NCI-H524 (cell line): ENCODE measurements around the gene SCUBE1.
"Not testable (repeated sequence)": the region's sequence is repeated elsewhere in the genome, so short reads cannot be mapped to it uniquely, and the experiment has no call there.

ENCODE experiments used
- DNase-seq, 2 experiments: peaks; one replicate each; lab custom pipeline; 2025; lab: John Stamatoyannopoulos, UW

The SCUBE1 gene

DNA sequence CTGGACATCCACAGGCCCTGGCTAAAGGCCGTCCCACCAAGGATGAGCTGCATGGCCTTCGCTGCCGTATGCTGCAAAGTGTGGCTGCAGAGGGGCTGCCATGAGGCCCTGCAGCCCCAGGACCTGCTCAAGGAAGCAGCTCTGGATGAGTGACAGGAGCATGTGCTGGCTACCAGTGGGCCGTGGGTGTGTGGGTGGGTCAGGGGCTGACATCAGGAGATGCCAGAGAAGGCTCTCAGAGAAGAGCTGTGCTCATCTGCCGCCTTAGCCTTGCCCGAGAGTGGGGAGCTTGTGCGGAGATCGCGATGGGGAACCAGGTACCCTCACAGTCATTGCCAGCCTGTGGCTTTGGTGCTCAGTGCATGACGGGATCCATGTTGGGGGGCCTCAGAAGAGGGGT is 41.3 kb downstream of the SCUBE1 start:
- peak in 1 of 2 experiments; percentile 15 for DNase-seq

DNA sequence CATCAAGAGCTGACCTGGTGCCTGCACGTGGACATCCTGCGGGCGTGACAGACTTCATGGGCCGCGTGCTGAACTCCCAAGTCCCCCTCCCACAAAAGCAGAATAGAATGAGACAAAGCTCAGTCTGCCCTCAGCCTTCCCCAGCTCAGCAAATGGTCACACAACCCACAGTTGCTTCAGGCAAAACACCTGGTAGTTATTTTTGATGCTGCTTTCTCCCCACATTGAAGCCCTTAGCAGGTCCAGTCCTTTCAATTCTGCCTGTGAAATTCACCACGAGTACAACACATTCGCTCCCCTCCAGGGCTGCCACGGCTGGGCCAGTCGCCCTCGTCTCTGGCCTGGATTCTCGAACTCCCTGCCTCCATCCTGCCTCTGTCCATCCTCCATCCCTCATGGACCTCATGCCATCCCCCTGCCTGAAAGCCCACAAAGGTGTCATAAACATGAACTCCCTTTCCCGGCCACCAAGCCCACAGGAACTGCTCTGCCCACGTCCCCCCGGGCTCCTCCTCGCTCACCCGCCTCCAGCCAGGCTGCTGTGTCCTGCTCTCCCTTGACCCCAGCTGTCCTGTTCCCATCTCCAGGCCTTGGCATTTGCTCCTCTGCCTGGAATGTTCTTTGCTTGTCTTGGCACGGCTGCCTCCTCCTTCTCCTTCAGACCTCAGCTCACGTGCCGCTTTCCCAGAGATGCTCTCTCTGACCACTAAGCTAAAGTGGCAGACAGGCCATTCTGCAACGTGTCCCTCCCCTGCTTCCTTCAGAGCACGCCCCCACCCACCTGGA is 42.1 kb downstream of the SCUBE1 start:
- DNase-seq = no peak

DNA sequence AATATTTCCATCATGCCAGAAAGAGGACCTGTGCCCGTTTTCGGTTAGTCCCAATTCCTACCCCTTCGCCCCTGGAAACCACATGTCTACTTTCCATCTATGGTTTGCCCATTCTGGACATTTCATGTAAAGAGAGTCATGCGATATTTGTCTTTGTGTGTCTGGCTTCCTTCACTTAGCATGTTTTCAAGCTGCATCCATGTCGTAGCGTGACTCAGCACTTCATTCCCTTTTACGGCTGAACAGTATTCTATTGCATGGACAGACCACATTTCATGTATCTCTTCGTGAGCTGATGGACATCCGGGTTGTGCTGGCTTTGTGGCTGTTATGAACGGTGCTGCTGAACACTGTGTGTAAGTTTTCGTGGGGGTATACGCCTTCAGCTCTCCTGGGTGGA is 43.4 kb downstream of the SCUBE1 start:
- DNase-seq = no peak

DNA sequence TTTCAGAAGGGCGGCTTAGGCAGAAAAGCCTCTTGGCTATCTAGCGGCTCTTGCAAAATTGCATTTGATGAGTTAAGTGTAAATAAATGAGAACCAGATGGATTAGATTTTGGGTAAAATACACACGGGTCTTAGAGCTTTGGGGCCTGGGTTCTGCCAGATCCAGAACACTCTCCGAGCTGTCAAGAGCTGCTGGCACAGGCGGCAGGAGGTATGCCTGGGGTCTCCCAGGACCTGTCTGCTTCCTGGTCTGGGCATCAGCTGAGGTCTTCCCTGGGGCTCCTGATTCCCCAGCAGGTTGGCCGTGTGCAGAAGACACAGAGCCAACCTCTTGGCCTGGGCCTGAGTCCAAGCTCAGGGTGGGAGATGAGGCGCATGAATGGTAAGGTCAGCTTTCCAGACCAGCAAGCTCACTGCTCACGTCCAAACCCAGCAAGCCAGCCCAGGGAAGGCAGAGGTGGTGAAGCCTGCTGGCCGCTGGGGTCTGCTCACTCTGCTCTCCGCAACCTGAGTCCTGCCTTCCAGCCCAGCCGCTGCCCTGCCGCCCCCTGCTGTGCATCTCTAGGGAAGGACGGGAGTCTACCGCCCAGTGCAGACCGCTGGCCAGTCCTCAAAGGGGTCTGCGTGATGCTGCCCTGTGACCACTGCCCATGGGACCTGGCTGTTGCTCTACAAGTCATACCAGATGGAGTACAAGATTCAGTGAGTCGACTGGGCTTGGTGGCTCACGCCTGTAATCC is 44.9 kb downstream of the SCUBE1 start:
- peak in 1 of 2 experiments; percentile 16 for DNase-seq

DNA sequence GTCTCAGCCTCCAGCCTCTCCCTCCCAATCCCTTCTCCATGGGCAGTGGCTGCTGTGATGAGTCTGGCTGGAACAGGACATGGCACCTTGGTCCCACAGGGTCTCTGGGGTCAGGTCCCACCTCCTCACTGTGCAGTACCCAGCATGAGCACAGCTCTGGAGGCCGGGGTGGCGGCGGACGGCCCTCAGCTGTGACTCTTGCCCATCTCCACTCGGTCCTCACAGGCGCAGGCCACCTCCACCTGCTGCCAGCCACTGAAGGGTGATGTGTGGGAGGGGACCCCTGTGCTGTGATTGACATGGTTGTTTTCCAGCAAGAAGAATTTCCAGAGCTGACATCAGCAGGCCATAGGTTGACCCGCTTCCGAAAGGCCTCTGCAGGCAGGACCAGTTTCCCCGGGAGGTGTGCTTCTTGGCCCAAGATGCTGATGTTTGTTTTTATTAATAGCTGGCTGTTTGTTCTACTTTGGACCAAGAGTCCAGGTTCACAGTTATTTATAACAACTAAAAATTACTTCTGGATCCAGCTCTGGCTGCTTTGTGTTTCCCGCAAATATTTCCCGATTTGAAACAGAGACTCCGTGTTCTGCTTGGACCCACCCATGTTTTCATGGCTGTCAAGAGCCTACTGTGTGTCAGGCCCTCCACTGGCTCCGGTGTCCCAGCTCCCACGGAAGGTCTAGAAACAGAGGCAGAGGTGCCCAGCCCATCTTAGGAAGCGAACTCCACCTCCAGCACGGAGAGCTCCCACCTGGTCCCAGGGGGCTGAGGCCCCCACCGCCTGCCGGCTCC is 45.7 kb downstream of the SCUBE1 start:
- no peak for DNase-seq

DNA sequence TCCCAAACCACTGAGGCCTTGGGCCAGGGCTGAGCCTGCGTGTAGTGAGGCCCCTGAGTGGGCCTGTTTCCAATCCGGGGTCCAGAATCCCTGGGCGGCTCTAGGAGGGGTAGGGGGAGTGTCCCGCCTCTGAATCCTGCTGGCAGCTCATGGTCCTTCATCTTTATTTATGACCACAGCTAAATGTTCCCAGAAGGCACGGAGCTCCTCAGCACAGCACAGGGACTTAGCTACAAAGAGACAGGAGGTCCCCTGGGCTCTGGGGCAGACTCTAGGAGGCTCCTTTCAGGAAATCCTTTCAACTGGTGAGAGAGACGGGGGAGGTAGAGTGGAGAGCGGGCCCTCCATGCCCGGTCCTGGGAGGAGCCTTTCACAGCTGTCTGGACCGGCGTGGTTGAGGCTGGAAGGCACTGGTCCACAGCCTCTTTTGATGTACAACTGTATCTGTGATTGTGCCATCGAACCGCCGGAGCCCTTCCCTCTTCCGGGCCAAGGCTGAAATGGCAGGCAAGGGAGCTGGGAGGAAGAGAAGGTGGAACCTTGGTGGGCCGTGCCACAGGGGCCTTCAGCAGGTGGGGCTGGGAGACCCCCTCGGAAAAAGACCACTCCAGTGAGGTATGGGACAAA is 46.8 kb downstream of the SCUBE1 start:
- no peak for DNase-seq

DNA sequence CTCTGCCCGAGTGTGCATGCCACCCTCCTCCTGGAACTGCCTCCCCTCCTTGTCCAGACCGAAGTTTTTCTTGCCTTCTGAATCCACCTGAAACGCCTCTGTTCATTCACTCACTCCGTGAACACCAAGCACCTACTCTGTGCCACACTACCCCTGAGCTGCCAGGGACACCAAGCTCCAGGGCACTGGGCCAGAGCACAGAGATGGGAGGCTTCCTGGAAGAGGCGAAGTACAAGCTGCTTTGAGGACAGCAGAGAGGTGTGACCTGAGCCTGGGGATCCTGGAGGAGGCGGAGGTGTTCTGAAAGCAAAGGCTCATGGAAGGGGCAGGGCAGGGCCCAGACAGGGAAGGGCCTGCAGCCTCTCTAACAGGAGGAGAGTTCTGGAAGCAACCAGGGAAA is 47.5 kb downstream of the SCUBE1 start:
- DNase-seq = no peak

DNA sequence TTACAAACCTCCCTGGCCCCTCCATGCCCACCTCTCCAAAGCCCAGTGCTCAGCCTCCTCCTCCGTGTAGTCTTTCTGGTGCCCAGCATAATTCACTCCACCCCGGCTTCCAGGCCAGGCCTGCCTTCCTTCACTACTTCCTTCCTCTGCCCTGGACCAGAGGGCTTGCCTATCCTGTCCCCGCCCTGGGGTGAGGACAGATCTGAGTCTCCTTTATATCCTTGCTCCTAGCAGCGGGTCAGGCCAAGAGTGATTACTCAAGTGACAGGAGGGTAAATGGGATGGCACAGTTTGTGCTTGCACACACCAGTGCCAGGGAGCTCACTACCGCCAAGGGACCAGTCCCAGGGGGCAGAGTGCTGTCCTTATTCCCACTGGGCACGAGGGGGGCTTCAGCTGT is 48.0 kb downstream of the SCUBE1 start:
- DNase-seq = no peak

DNA sequence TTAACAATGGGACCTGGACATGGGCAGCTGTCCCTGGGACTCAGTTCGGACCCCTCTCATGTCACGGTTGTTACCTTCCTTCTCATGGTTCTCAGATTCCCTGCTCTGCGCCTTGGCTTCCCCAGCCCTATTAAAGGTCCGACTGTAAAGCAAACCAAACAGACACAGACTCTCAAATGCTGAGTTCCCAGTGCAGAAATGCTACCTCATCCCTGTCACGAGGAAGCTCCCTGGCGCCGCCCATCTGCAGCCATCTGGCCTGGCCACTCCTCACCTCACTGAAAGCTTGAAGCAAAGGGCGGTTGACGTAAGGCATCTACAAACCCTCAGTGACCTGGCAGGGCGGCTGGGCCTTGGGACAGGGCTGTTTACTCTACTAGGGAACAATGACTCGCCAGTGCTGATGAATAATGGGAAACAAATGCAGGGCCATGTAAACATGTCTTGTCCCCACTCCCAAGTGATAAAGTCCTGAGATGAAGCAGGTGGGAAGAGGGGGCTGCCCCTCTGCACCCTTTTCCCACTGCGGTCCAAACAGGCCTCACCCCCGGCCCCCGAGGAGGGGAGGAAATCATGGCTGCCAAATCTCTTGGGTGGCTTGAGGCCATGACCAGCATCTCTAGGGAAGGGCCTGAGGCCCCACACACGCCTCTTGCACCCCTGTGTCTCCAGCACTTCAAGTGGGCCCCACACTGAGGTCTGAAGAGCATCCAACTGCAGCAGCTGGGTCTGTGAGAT is 49.3 kb downstream of the SCUBE1 start:
- DNase-seq = peak; percentile 90 to 92

DNA sequence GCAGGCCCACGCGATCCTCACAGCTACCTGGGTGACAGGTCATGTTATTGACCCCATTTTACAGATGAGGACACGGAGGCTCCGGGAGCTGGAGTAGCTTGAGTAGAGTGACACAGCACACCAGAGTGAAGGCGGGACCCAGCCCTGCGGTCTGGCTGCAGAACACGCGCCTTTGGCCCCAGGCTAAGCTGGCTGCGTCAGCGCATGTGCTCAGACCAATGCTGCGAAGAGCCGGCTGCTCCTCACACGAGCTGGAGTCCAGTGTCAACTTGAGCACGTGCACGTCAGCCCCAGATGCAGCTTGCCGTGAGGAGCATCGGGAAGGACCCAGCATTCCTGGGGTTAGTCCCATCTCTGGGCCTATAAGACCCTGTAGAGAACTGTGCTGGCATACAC is 49.9 kb downstream of the SCUBE1 start:
- peak in 1 of 2 experiments; percentile 39 for DNase-seq

DNA sequence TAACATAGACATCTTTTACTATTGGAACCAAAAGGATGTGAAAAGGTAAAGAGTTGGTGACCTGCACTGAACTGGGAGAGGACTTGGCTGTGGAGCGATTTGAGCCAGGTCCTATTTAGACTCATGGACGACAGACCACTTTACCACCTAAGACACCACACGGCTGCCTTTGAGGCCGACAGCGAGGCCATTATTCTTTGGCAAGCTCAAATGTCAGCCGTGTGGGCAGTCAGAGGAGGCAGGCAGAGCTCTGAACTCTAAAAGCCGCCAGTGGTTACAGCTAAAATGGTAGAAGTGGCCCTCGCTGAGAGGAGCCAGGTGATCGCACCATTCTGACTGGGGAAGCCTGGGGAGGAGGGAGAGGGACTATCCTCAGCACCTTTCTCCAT is 50.5 kb downstream of the SCUBE1 start:
- DNase-seq = no peak

DNA sequence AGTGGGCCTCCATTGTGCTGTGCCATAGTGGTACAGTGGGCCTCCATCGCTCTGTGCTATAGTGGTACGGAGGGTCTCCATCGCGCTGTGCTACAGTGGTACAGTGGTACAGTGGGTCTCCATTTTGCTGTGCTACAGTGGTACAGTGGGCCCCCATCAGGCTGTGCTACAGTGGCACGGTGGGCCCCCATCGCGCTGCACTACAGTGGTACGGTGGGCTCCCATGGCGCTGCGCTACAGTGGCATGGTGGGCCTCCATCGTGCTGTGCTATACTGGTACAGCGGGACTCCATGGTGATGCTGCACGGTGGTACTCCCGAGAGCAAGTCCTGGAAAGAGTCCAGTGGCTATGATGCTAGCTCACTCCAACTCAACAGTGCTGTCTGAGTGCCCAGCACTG is 51.8 kb downstream of the SCUBE1 start:
- DNase-seq = no peak

DNA sequence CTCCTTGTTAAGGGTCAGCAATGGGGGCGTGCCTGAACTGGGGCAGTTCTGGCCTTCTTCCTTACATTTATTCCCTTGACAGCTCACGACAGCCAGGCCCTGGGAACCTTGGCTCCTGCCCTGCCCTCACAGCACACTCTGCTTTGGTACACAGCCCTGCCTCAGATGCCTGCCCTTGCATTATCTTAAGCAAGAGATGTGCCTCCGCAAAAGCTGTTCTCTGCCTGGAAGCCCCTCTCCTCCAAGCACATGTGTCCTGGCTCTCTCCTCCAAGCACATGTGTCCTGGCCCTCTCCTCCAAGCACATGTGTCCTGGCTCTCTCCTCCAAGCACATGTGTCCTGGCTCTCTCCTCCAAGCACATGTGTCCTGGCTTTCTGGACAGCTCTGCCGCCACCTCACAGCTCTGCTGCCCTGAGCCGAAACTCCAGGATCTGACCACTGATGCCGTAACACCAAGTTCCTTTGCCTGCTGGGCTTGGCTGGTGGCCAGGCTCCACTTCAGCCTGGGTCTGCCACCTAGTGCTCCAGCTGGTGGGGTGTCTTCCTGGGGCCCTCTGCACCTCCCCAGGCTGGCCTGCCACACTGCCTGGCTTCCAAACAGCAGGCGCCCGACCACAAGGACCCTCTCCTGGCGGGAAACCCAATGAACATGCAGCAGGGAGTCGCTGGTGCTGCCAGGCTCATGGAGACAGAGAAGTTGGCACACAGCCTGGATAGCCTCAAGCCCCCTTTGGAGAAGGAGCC is 53.0 kb downstream of the SCUBE1 start:
- peak; percentile 58 to 90 for DNase-seq

DNA sequence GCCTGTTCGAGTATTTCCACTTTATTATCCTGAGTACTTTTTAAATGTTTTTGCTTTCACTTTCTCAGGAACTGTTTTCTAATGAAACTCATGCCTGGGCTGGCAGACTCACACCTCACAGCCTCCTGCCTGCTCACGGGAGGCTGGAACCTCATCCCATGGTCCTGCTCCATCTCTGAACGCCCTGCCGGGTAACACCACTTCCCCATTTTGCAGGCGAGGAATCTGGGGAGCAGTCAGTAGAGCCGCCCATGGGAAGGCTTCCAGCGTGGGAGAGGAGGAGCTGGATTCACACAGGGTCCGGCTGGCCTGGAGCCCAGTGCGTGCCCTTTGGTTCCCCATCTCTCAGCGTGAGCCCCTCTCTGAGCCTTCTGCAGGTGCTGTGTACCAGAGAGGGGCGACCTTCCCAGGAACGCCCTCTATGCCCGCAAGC is 53.6 kb downstream of the SCUBE1 start:
- no peak for DNase-seq

DNA sequence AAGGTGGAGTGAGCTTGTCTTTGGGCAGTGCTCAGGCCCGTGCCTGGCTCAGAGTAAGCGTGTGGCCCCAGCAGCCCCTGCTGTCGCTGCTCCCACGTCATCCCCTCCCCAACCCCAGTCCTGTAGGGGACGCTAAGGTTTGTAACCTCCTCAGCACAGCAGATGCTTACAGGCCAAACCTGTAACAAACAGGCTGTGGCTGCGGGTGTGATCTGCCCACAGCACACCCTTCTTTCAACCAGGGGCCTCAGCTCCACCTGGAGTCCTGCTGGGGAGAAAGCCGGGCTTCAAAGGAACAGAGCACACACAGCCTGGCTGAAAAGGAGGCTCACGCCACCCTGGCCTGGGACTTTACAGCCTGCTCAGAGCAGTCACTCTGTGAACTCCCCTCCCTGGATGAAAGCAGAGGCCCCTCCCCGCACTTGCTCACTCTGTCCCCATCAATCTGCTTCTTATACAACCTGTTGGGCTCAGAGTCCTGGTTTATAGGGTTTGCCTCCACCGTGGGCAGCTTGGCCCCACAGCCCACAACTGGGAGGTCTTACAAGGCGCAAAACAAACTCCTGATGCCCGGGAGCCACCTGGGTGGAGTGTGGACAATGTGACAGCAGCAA is 54.3 kb downstream of the SCUBE1 start:
- no peak for DNase-seq

DNA sequence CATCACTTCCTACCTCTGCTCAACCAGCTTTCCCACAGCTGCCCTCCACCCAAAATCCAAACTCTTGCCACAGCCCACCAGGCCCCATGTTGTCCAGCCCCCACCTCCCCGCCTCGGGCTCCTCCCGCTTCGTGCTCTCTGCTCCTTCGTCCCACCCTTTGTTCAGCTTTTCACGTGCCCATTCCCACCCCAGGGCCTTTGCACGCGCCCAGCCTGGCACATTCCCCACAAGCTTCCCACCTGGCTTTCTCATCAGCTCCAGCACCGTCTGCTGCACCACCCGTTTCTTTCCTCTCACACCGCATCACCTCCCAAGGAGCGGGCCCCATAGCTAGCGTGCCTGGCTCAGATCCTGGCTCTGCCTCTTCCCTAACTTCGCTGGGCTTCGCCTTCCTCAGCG is 54.8 kb downstream of the SCUBE1 start:
- DNase-seq = no peak

DNA sequence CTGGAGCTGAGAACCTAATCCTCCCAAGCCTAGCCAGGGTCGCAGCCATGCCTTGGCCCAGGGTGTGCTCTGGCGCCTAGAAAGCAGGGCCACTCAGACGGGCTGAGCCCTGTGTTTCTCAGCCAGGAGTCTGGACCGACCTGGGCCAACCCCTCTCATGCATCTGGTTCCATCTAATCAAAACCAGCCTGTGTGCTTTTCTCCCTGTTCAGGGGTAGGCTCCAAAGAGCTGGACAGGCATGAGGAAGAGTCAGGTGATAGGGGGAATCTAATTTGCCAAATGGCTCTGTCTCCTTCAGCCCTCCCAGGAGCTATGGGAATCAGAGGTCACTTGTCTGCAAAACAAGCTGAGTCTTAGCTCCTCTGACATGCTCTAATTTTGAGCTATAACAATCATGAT is 55.7 kb downstream of the SCUBE1 start:
- no peak for DNase-seq

DNA sequence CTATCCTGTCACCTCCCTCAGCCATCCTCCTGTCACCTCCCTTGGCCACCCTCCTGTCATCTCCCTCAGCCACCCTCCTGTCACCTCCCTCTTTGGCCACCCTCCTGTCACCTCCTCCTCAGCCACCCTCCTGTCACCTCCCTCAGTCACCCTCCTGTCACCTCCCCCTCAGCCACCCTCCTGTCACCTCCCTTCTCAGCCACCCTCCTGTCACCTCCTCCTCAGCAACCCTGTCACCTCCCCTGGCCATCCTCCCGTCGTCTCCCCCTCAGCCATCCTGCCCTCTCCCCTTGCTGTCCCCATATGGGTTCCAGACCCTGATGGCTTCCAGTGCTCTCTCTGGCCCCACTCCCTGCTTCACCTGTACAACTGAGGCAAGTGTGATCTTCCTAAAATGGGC is 61.8 kb downstream of the SCUBE1 start:
- no peak for DNase-seq

DNA sequence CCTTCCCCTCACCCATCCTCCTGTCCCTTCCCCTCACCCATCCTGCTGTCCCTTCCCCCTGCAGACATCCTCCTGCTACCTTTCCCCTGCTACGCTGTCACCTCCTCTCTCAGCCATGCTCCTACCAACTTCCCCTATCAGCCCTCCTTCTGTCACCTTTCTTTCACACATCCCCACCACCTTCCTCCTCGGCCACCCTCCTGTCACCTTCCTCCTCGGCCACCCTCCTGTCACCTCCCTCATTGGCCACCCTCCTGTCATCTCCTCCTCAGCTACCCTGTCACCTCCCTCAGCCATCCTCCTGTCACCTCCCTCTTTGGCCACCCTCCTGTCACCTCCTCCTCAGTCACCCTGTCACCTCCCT is 62.7 kb downstream of the SCUBE1 start:
- not testable (repeated sequence) for DNase-seq

DNA sequence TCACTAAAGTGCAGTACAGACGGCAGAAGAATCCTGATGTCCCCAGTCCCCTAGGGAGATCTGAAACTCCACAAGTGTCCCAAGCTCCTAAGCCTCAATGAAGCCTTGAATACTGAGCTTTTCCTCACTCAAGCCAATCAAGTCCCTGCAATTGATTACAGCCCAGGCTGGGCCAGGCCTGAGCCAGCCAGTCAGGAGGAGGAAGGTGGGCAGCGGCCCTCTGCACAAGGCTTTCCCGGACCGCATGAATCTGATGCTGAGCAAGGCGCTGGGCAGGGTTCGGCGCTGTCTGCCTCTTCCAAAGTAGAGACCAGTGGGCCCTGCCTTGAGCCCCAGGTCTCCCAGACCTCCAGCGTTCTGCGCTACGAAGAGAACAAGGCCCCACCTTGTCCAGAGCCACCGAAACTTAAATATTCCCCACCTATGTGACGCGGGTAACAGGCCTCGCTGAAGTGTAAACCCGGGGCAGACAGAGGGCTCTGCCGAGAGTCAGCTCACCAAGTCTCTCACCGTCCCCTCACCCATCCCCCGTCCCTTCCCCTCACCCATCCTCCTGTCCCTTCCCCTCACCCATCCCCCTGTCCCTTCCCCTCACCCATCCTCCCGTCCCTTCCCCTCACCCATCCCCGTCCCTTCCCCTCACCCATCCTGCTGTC is 63.2 kb downstream of the SCUBE1 start:
- no peak for DNase-seq
